Retinal pigment epithelial cell (primary cell): ENCODE measurements around the gene MYOF.

Source experiments
- DNase-seq: peaks from one replicate; pipeline ENCODE4 v3.0.0-alpha.2; 2010; ENCODE audit warnings: low read depth
- H3K4me3 ChIP-seq: 2 replicates; pipeline ENCODE4 v1.5.1; 2011; ENCODE audit warnings: mild to moderate bottlenecking, low read length, control low read depth, moderate library complexity
- TF ChIP-seq, protein P1 (sequence below): conservative IDR thresholded peaks from 2 replicates; pipeline ENCODE4 v1.5.1; 2011; ENCODE audit warnings: low read depth, low read length, control low read depth, inconsistent platforms

Gene MYOF

DNA sequence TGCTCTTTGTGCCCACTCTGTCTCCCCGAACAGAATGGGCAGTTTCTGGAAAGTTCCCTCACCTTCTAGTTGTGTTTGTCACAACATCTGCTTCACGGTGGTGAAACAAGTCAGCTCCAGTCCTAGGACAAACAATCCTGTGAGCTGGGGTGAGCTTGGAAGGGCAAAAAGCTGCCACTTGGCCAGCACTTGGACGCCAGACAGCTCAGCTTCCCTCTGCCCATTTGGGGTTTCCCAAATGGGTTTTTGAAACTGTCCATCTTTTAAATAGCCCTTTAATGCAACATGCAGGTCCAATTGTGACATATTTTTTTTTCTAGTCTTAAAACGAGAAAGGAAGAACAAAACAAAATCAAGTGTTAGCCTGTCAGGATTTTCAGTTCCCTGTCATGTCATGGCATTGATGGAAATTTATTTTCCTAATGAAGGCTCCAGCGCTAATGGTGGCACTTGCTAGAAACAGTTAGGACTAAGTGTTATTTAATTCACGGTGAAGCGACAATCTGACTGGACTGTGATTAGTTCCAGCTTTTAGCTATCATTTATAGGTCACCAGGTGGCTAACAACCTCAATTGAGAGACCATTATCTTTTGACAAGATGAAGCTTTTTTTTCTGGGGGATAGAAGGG, 181.7 kb downstream of the MYOF start:
- TF ChIP-seq, protein P1, sequence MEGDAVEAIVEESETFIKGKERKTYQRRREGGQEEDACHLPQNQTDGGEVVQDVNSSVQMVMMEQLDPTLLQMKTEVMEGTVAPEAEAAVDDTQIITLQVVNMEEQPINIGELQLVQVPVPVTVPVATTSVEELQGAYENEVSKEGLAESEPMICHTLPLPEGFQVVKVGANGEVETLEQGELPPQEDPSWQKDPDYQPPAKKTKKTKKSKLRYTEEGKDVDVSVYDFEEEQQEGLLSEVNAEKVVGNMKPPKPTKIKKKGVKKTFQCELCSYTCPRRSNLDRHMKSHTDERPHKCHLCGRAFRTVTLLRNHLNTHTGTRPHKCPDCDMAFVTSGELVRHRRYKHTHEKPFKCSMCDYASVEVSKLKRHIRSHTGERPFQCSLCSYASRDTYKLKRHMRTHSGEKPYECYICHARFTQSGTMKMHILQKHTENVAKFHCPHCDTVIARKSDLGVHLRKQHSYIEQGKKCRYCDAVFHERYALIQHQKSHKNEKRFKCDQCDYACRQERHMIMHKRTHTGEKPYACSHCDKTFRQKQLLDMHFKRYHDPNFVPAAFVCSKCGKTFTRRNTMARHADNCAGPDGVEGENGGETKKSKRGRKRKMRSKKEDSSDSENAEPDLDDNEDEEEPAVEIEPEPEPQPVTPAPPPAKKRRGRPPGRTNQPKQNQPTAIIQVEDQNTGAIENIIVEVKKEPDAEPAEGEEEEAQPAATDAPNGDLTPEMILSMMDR, result no peak
- H3K4me3 ChIP-seq, result no peak overlapping the region
- DNase-seq, result no peak

DNA sequence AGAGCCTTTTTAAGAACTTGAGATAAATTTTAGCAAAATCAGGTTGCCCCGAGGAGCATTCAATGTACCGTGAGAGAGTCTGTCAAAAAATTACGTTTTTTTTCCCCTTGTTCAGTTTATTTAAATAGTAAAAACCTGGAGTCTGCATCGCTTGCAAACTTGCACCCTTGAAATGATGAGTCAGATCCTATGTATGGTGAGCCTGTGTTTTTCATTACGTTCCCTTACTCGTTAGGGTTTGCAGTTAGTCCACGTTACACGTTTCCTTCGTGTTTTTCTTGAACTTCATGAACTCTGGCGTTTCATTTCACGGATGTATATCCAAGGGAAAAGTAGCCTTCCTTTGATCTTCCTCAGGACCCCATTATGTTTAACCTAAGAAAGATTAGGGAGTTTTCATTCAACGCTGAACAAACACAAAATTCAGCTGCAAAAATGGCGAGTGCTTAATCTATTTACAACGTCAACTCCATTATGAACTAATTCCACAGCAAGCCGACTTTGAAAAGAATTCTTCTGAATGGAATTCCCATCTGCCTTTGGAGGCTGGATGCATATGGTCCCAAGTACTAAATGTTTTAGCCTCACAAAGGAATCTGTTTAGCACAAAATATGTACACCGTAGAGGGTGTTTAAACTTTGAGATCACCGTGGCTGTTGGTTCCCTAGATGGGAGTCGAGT, 182.4 kb downstream of the MYOF start:
- DNase-seq, result no peak
- H3K4me3 ChIP-seq, result no peak overlapping the region

DNA sequence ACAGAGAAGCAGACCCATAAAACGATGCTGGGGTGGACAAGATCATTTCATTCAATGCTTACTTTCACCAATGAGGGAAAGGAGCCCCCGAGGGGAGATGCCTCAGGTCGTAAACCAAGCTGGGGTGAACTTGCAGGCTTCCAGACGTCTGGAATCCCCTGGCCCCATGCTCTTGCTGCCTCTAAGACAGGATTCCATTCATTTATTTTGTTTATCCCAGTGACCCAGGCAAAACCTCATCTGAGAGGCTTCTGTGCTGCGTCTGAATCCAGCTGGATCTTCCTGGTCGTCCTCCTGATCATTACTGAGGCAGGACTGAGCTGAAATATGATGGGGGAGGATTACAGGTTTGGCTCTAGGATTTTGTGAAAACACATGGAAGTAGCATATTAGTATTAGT, 182.9 kb downstream of the MYOF start:
- H3K4me3 ChIP-seq, result no peak overlapping the region
- DNase-seq, result no peak
- TF ChIP-seq, protein P1, result no peak

More for the DNA sequence above, 182.4 kb downstream of the MYOF start:
- TF ChIP-seq, protein P1, result no peak

DNA sequence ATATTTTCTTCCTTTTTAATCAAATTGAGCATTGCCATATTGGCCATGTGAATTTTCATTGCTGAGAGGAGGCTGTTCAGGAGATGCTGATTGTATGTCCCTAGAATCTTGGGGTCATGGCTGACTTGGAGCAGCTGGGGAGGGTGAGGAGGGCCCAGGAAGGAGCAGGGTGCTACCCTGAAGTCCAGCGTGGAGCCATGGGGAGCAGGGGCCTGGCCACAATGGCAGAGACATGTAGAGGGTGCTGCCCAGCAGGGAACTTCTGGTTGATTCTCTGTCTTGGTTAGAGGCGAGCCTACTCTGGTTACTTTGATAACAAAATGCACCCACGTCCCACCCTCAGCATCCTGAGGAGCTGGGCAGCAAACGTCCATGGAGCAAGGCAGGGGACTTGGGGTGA, 186.0 kb downstream of the MYOF start:
- no peak for DNase-seq
- TF ChIP-seq, protein P1, result no peak
- H3K4me3 ChIP-seq, result no peak overlapping the region

DNA sequence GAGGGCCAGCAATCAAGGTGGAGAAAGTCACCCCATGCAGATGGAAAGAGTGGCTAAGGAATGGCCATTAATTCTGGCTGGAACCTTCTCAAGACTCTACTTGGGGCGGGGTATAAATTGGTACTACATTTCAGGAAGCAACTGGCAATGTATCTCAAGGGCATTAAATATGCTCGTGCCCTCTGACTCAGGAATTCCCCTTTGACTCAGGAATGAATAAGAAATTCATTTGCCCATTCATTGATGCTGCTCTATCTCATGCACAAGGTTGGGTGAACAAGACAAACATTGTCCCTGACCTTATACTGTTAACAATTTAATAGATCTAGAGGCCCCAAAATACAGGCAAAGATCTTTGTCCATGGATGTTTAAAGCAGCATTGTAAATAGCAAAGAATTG, 188.1 kb downstream of the MYOF start:
- TF ChIP-seq, protein P1, result no peak

DNA sequence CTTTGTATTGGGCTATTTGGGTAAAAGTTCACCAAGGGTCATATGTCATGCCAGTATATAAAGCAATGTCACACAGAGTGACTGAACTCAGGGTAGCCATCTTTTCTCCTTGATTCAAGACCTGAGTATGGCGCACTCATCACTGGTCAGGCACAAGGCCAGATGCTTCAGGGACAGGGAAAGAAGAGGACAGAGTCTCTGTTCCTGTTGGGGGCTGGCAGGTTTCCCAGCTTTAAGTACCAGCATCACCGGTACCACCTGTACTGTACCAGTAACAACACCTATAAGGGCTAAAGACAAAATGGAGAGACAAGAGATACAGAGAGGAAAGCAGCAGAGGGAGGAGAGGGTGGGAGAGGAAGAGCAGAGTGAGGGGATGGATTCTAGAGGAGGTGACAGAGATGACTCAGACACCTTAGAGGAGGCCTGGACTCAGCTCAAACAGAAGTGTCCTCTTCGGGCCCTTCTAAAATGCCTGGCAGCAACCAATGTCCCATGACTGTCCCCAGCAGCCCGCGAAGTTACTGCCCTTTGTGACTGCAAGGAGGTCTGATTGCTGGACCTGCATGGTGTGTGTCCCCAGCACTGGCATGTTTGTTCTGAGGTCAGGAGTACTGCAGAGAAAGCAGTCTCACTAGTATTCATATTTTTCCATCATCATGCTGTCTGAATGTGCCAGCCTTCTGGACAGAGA, 191.3 kb downstream of the MYOF start:
- TF ChIP-seq, protein P1, result no peak
- no peak for DNase-seq
- H3K4me3 ChIP-seq, result no peak overlapping the region

More for the DNA sequence above, 188.1 kb downstream of the MYOF start:
- no peak overlapping the region for H3K4me3 ChIP-seq
- no peak for DNase-seq
